Gastrocnemius medialis (tissue), 4 donors: Measurements from ENCODE around the gene IL6ST.

ENCODE experiments used
- POLR2A ChIP-seq, 2 donors: fragments of 450-650 bp; IDR thresholded peaks; one replicate each; pipeline ENCODE4 v1.6.1; 2017; ENCODE audit warnings: antibody characterized with exemption in 2 of 2, mild to moderate bottlenecking in 2 of 2, moderate library complexity in 2 of 2
- TF ChIP-seq, protein P1 (sequence below), 5 experiments: fragments of 450-650 bp in 3 of 5; fragments of 200-600 bp in 2 of 5; sonication (generic) in 2 of 5; IDR thresholded peaks in 4 of 5; conservative IDR thresholded peaks in 1 of 5; 1 replicate in 4 of 5; 2 replicates in 1 of 5; pipeline ENCODE4 v1.5.1; 2016 to 2019; ENCODE audit warnings: antibody characterized with exemption in 5 of 5, mild to moderate bottlenecking in 3 of 5, moderate library complexity in 3 of 5

DNA sequence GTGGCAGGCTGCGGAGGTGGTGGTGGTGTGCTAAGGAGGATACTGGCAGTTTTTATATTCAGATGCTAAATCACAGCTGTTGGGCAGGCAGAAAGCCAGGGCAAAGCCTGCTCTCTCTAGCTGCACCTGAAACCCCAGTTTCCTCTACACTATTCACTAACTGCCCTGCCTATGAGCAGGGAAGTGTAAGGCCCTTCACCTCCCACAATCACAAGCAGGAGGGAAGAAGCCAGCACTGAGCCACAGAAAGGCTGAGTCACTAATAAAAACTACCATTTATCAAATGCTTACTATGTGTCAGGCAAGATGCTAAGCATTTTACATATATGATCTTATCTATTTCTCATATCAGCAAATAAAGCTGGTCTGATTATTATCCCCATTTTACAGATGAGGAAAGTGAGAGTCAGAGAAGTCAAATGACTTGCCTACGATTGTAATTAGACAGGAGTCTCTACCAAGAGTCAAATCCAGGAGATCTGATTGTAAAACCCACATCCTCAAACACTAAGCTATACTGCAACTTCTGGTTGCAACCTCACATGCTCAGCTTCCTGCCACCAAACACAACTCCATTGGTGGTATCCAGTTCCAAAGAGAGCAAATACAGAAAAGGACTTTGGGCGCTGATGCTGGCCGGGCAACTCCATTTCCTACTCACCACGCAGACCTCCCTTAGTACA is 17.7 kb upstream of the IL6ST start:
- TF ChIP-seq, protein P1, sequence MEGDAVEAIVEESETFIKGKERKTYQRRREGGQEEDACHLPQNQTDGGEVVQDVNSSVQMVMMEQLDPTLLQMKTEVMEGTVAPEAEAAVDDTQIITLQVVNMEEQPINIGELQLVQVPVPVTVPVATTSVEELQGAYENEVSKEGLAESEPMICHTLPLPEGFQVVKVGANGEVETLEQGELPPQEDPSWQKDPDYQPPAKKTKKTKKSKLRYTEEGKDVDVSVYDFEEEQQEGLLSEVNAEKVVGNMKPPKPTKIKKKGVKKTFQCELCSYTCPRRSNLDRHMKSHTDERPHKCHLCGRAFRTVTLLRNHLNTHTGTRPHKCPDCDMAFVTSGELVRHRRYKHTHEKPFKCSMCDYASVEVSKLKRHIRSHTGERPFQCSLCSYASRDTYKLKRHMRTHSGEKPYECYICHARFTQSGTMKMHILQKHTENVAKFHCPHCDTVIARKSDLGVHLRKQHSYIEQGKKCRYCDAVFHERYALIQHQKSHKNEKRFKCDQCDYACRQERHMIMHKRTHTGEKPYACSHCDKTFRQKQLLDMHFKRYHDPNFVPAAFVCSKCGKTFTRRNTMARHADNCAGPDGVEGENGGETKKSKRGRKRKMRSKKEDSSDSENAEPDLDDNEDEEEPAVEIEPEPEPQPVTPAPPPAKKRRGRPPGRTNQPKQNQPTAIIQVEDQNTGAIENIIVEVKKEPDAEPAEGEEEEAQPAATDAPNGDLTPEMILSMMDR (IDR thresholded peaks at IDR 0.05 in 4 of 5, conservative IDR thresholded peaks at IDR 0.05 in 1 of 5): no peak
- TF ChIP-seq POLR2A (IDR thresholded peaks at IDR 0.05): no peak
